Stimulated activated memory B cell treated with anti-CD40 and anti-IgM and Interleukin-4, amounts not matched to agents 10 μg/mL and 1 μg/mL and 100 μg/mL, for 72 hours (primary cell): Measurements from ENCODE around the gene PCDHB9.
"Not testable (repeated sequence)": the region's sequence is repeated elsewhere in the genome, so short reads cannot be mapped to it uniquely, and the experiment has no call there.

Experiments used
- ATAC-seq: fragments of 150-1000 bp; cut with Tn5 transposase; 2 replicates; pipeline ENCODE4 v1.10.0; 2021
- H3K27ac Mint-ChIP-seq: one replicate; pipeline ENCODE4 v1.8.0; 2022; ENCODE audit warnings: mild to moderate bottlenecking, mixed read lengths
- H3K27me3 Mint-ChIP-seq: one replicate; pipeline ENCODE4 v1.8.0; 2022; ENCODE audit warnings: mixed read lengths
- H3K36me3 Mint-ChIP-seq: one replicate; pipeline ENCODE4 v1.8.0; 2022; ENCODE audit warnings: mixed read lengths
- H3K4me1 Mint-ChIP-seq: one replicate; pipeline ENCODE4 v1.8.0; 2022; ENCODE audit warnings: mixed read lengths
- H3K4me3 Mint-ChIP-seq: one replicate; pipeline ENCODE4 v1.8.0; 2022; ENCODE audit warnings: mild to moderate bottlenecking, moderate library complexity, mixed read lengths
- H3K9me3 Mint-ChIP-seq: one replicate; pipeline ENCODE4 v1.8.0; 2022; ENCODE audit warnings: mixed read lengths

Gene PCDHB9

GRCh38 chr5:141186897-141187512, at the start of gene PCDHB9:
Gene PCDHB9, plus strand, starts transcription at chr5:141187161. Its CDS starts 158 bp downstream, at chr5:141187319.
- Mint-ChIP-seq H3K36me3 (peaks cover 5% of the 10 kb centered on the region), H3K9me3 (peaks cover 20% of the 10 kb centered on the region), H3K27me3 (peaks cover 68% of the 10 kb centered on the region), H3K4me1 (peaks cover 10% of the 10 kb centered on the region), H3K4me3 (peak within 1 kb of the TSS; percentile 50), H3K27ac (no peak within 1 kb of the TSS)
- no peak for ATAC-seq

GRCh38 chr5:141137346-141137745, 49.6 kb upstream of the PCDHB9 start:
- H3K36me3 Mint-ChIP-seq, ATAC-seq, H3K4me1 Mint-ChIP-seq, H3K4me3 Mint-ChIP-seq, H3K27ac Mint-ChIP-seq: not testable (repeated sequence)
- H3K9me3 Mint-ChIP-seq: peaks cover 17% of the 10 kb centered on the region
- H3K27me3 Mint-ChIP-seq: peaks cover 27% of the 10 kb centered on the region

- Mint-ChIP-seq H3K4me1 (peaks cover 12% of the 10 kb centered on the region), H3K27ac (no peak within 1 kb of the TSS), H3K36me3 (no peaks in the 10 kb centered on the region), H3K27me3 (peaks cover 38% of the 10 kb centered on the region), H3K9me3 (peaks cover 5% of the 10 kb centered on the region), H3K4me3 (peak within 1 kb of the TSS; percentile 31)
- ATAC-seq: no peak
These were observed 37.1 kb upstream of the PCDHB9 start, which contains the start of gene PCDHB6 for GRCh38 chr5:141149812-141150211. Gene PCDHB6, plus strand, starts transcription at chr5:141150057. Its CDS starts 201 bp downstream, at chr5:141150258.

GRCh38 chr5:141150224-141150992, 36.6 kb upstream of the PCDHB9 start:
- Mint-ChIP-seq H3K36me3 (no peaks in the 10 kb centered on the region), H3K4me1 (peaks cover 12% of the 10 kb centered on the region), H3K27me3 (peaks cover 35% of the 10 kb centered on the region), H3K4me3 (no peak overlapping the region), H3K27ac (no peak overlapping the region), H3K9me3 (peaks cover 5% of the 10 kb centered on the region)
- no peak for ATAC-seq

- Mint-ChIP-seq H3K4me3 (no peak overlapping the region), H3K27ac (no peak overlapping the region), H3K27me3 (peaks cover 39% of the 10 kb centered on the region), H3K36me3 (no peaks in the 10 kb centered on the region), H3K9me3 (peaks cover 5% of the 10 kb centered on the region), H3K4me1 (peaks cover 10% of the 10 kb centered on the region)
- ATAC-seq: no peak
These were observed 36.0 kb upstream of the PCDHB9 start for GRCh38 chr5:141150993-141151325.

- not testable (repeated sequence) for H3K4me3 Mint-ChIP-seq, ATAC-seq, H3K4me1 Mint-ChIP-seq, H3K9me3 Mint-ChIP-seq, H3K27ac Mint-ChIP-seq, H3K36me3 Mint-ChIP-seq
- H3K27me3 Mint-ChIP-seq: peaks cover 46% of the 10 kb centered on the region
These were observed 35.3 kb upstream of the PCDHB9 start for GRCh38 chr5:141151632-141152031.

GRCh38 chr5:141152096-141152495, 34.9 kb upstream of the PCDHB9 start:
- ATAC-seq, H3K36me3 Mint-ChIP-seq, H3K4me1 Mint-ChIP-seq, H3K4me3 Mint-ChIP-seq, H3K9me3 Mint-ChIP-seq, H3K27ac Mint-ChIP-seq: not testable (repeated sequence)
- H3K27me3 Mint-ChIP-seq: peaks cover 50% of the 10 kb centered on the region

GRCh38 chr5:141155540-141156374, 31.2 kb upstream of the PCDHB9 start:
- no peak overlapping the region for H3K27ac Mint-ChIP-seq
- H3K4me3 Mint-ChIP-seq: no peak overlapping the region
- H3K36me3 Mint-ChIP-seq: no peaks in the 10 kb centered on the region
- H3K4me1 Mint-ChIP-seq: no peaks in the 10 kb centered on the region
- H3K9me3 Mint-ChIP-seq: peaks cover 5% of the 10 kb centered on the region
- H3K27me3 Mint-ChIP-seq: peaks cover 42% of the 10 kb centered on the region
- no peak for ATAC-seq

- H3K9me3 Mint-ChIP-seq, H3K27ac Mint-ChIP-seq, H3K36me3 Mint-ChIP-seq, H3K4me3 Mint-ChIP-seq, ATAC-seq, H3K4me1 Mint-ChIP-seq: not testable (repeated sequence)
- peaks cover 38% of the 10 kb centered on the region for H3K27me3 Mint-ChIP-seq
These were observed 29.6 kb upstream of the PCDHB9 start for GRCh38 chr5:141157356-141157755.

- not testable (repeated sequence) for H3K36me3 Mint-ChIP-seq, H3K9me3 Mint-ChIP-seq, H3K27ac Mint-ChIP-seq
These were observed 29.1 kb upstream of the PCDHB9 start for GRCh38 chr5:141157901-141158300.

GRCh38 chr5:141172381-141173204, 14.4 kb upstream of the PCDHB9 start, which contains the start of gene PCDHB7:
Gene PCDHB7, plus strand, starts transcription at chr5:141172644. Its CDS starts 192 bp downstream, at chr5:141172836.
- Mint-ChIP-seq H3K9me3 (peaks cover 3% of the 10 kb centered on the region), H3K4me1 (no peaks in the 10 kb centered on the region), H3K4me3 (no peak within 1 kb of the TSS), H3K27me3 (peaks cover 30% of the 10 kb centered on the region), H3K36me3 (no peaks in the 10 kb centered on the region), H3K27ac (no peak within 1 kb of the TSS)
- no peak for ATAC-seq

More at GRCh38 chr5:141157901-141158300, 29.1 kb upstream of the PCDHB9 start:
- not testable (repeated sequence) for ATAC-seq, H3K4me1 Mint-ChIP-seq, H3K4me3 Mint-ChIP-seq
- peaks cover 33% of the 10 kb centered on the region for H3K27me3 Mint-ChIP-seq

- not testable (repeated sequence) for ATAC-seq, H3K4me3 Mint-ChIP-seq, H3K4me1 Mint-ChIP-seq, H3K27ac Mint-ChIP-seq, H3K36me3 Mint-ChIP-seq, H3K9me3 Mint-ChIP-seq
- H3K27me3 Mint-ChIP-seq: peaks cover 12% of the 10 kb centered on the region
These were observed 12.5 kb upstream of the PCDHB9 start for GRCh38 chr5:141174291-141175104.

- ATAC-seq: no peak
- no peaks in the 10 kb centered on the region for H3K9me3 Mint-ChIP-seq
- no peak overlapping the region for H3K27ac Mint-ChIP-seq
- H3K27me3 Mint-ChIP-seq: peaks cover 6% of the 10 kb centered on the region
- no peaks in the 10 kb centered on the region for H3K36me3 Mint-ChIP-seq
- no peaks in the 10 kb centered on the region for H3K4me1 Mint-ChIP-seq
- no peak overlapping the region for H3K4me3 Mint-ChIP-seq
These were observed 11.0 kb upstream of the PCDHB9 start for GRCh38 chr5:141175933-141176332.

GRCh38 chr5:141177577-141178191, 9.3 kb upstream of the PCDHB9 start, which contains the start of gene PCDHB8:
Gene PCDHB8, plus strand, starts transcription at chr5:141177790. Its CDS starts 245 bp downstream, at chr5:141178035.
- H3K4me1 Mint-ChIP-seq, H3K36me3 Mint-ChIP-seq, H3K9me3 Mint-ChIP-seq, H3K27ac Mint-ChIP-seq, ATAC-seq, H3K4me3 Mint-ChIP-seq: not testable (repeated sequence)
- peaks cover 13% of the 10 kb centered on the region for H3K27me3 Mint-ChIP-seq
